ENCODE results near the gene ELL2. TPM values are rescaled to one million over a fixed set of nuclear protein-coding genes. Genes with fewer than 3 reads are reported as not detected.
A peak's percentile ranks its signal among the peaks of the same experiment; 100 is the strongest.

Gene ELL2
- total RNA-seq, 4 donors from 2014 or later, result 72.2 to 87.6 (median 79.6) TPM

GRCh38 chr5:95970359-95970704 lies 8.7 kb upstream of the ELL2 start:
- H3K27me3 ChIP-seq, result no peaks in the 10 kb centered on the region
- H3K9me3 ChIP-seq, result peaks cover 0 to 10% (median 0%) of the 10 kb centered on the region in 4 donors
- WGBS, 2 donors, result 90 to 93% methylated on average over 1 of the region's 1 CpG
- H3K4me1 ChIP-seq, result no peaks in the 10 kb centered on the region
- no peak for DNase-seq (ENCODE audit: low spot score in 2 of 2)
- H3K27ac ChIP-seq, result no peak overlapping the region
- H3K4me3 ChIP-seq, result no peak overlapping the region
- TF ChIP-seq CTCF (IDR thresholded peaks at IDR 0.05) (no peak), EP300 (IDR thresholded peaks at IDR 0.05) (no peak), POLR2A (IDR thresholded peaks at IDR 0.05) (no peak)
- H3K36me3 ChIP-seq, result no peaks in the 10 kb centered on the region

GRCh38 chr5:95969651-95970358 lies 8.2 kb upstream of the ELL2 start:
- no peaks in the 10 kb centered on the region for H3K4me1 ChIP-seq
- H3K27me3 ChIP-seq, result no peaks in the 10 kb centered on the region
- peaks cover 0 to 10% (median 0%) of the 10 kb centered on the region in 4 donors for H3K9me3 ChIP-seq
- no peak overlapping the region for H3K27ac ChIP-seq
- no peak overlapping the region for H3K4me3 ChIP-seq
- no peaks in the 10 kb centered on the region for H3K36me3 ChIP-seq
- DNase-seq (ENCODE audit: low spot score in 2 of 2), result no peak
- TF ChIP-seq CTCF (IDR thresholded peaks at IDR 0.05), result no peak
- no peak for TF ChIP-seq POLR2A (IDR thresholded peaks at IDR 0.05)
- peak in 1 of 2 donors; percentile 33 for TF ChIP-seq EP300 (IDR thresholded peaks at IDR 0.05)
- 90 to 91% methylated on average over 5 of the region's 5 CpGs for WGBS, 2 donors

- H3K27me3 ChIP-seq, result no peaks in the 10 kb centered on the region
- H3K4me1 ChIP-seq, result no peaks in the 10 kb centered on the region
- no peaks in the 10 kb centered on the region for H3K36me3 ChIP-seq
- no peak overlapping the region for H3K4me3 ChIP-seq
- 89 to 94% methylated on average over 5 of the region's 5 CpGs for WGBS, 2 donors
- H3K9me3 ChIP-seq, result peaks cover 0 to 10% (median 0%) of the 10 kb centered on the region in 4 donors
- no peak overlapping the region for H3K27ac ChIP-seq
- no peak for DNase-seq (ENCODE audit: low spot score in 2 of 2)
- TF ChIP-seq POLR2A (IDR thresholded peaks at IDR 0.05), result no peak
- no peak for TF ChIP-seq EP300 (IDR thresholded peaks at IDR 0.05)
- TF ChIP-seq CTCF (IDR thresholded peaks at IDR 0.05), result no peak
Observed at GRCh38 chr5:95969055-95969454, 7.4 kb upstream of the ELL2 start.

GRCh38 chr5:95967236-95967635 lies 5.6 kb upstream of the ELL2 start:
- peaks cover 0 to 8% (median 0%) of the 10 kb centered on the region in 4 donors for H3K4me1 ChIP-seq
- WGBS, 2 donors, result 96% methylated on average over 1 of the region's 1 CpG

More at GRCh38 chr5:95967236-95967635, 5.6 kb upstream of the ELL2 start:
- no peaks in the 10 kb centered on the region for H3K36me3 ChIP-seq
- no peak overlapping the region for H3K4me3 ChIP-seq
- no peak overlapping the region for H3K27ac ChIP-seq
- peaks cover 0 to 10% (median 0%) of the 10 kb centered on the region in 4 donors for H3K9me3 ChIP-seq
- no peaks in the 10 kb centered on the region for H3K27me3 ChIP-seq
- TF ChIP-seq CTCF (IDR thresholded peaks at IDR 0.05) (no peak), POLR2A (IDR thresholded peaks at IDR 0.05) (no peak)
- no peak for DNase-seq (ENCODE audit: low spot score in 2 of 2)
